Chondrocyte (in vitro differentiated cells): Measurements from ENCODE around the gene ZNF248. TPM values are rescaled to one million over a fixed set of nuclear protein-coding genes. Genes with fewer than 3 reads are reported as not detected.
"Not testable (repeated sequence)": the region's sequence is repeated elsewhere in the genome, so short reads cannot be mapped to it uniquely, and the experiment has no call there.

Experiments
- DNase-seq: peaks from one replicate; pipeline ENCODE4 v3.0.0; 2021; ENCODE audit warnings: mixed read lengths, low spot score
- H3K27ac Mint-ChIP-seq: one replicate; pipeline ENCODE4 v1.8.0; 2021; ENCODE audit warnings: mild to moderate bottlenecking, moderate library complexity, mixed read lengths; ENCODE audit not compliant: unreplicated experiment
- H3K27me3 Mint-ChIP-seq: 2 replicates; pipeline ENCODE4 v1.8.0; 2021; ENCODE audit warnings: low read depth, mixed read lengths
- H3K36me3 Mint-ChIP-seq: 2 replicates; pipeline ENCODE4 v1.8.0; 2021; ENCODE audit warnings: low read depth, mixed read lengths
- H3K4me1 Mint-ChIP-seq: 2 replicates; pipeline ENCODE4 v1.8.0; 2021; ENCODE audit warnings: low read depth, mild to moderate bottlenecking, mixed read lengths
- H3K4me3 Mint-ChIP-seq: one replicate; pipeline ENCODE4 v1.8.0; 2021; ENCODE audit warnings: mild to moderate bottlenecking, moderate library complexity, mixed read lengths; ENCODE audit not compliant: unreplicated experiment
- H3K9me3 Mint-ChIP-seq: 2 replicates; pipeline ENCODE4 v1.8.0; 2021; ENCODE audit warnings: low read depth, mixed read lengths
- total RNA-seq: library from RNA; stranded (reverse); gene quantifications from 3 replicates; pipeline ENCODE4 v1.2.1, GENCODE V29; 2021
- TF ChIP-seq, protein P1 (sequence below): fragments of 200-600 bp; sonication (generic); IDR thresholded peaks from 2 replicates; pipeline ENCODE4 v1.5.0; 2021; ENCODE audit warnings: antibody characterized with exemption, mild to moderate bottlenecking, moderate library complexity

Gene ZNF248
- total RNA-seq, 1 donor from 2014 or later = 4.8 TPM

DNA sequence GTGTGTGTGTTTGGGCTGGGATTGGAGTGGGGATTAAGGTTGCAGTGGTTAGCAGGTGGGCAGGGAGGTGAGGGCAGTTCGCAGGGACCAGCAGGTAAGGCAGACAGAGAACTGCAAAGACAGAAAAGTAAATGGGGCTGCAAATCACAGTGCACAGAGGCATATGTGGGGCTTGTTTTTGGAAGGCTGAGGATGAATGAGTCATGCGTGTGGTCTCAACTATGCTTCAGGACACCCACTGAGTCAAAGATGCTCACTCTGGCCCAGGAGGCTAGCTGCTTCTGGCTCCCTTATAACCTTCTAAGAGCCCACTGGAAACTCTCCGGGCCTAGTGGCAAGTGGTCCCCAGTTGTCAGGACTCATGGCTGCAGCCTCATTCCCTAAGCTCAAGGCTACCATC is 118.2 kb downstream of the ZNF248 start:
- H3K4me3 Mint-ChIP-seq = no peak overlapping the region

GRCh38 chr10:37738241-37738640 is 119.2 kb downstream of the ZNF248 start:
- H3K4me1 Mint-ChIP-seq, H3K36me3 Mint-ChIP-seq, H3K4me3 Mint-ChIP-seq, H3K27me3 Mint-ChIP-seq, H3K27ac Mint-ChIP-seq, DNase-seq: not testable (repeated sequence)
- peaks cover 43% of the 10 kb centered on the region for H3K9me3 Mint-ChIP-seq

More for the DNA sequence above, 118.2 kb downstream of the ZNF248 start:
- TF ChIP-seq, protein P1, sequence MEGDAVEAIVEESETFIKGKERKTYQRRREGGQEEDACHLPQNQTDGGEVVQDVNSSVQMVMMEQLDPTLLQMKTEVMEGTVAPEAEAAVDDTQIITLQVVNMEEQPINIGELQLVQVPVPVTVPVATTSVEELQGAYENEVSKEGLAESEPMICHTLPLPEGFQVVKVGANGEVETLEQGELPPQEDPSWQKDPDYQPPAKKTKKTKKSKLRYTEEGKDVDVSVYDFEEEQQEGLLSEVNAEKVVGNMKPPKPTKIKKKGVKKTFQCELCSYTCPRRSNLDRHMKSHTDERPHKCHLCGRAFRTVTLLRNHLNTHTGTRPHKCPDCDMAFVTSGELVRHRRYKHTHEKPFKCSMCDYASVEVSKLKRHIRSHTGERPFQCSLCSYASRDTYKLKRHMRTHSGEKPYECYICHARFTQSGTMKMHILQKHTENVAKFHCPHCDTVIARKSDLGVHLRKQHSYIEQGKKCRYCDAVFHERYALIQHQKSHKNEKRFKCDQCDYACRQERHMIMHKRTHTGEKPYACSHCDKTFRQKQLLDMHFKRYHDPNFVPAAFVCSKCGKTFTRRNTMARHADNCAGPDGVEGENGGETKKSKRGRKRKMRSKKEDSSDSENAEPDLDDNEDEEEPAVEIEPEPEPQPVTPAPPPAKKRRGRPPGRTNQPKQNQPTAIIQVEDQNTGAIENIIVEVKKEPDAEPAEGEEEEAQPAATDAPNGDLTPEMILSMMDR = no peak
- H3K9me3 Mint-ChIP-seq = peaks cover 47% of the 10 kb centered on the region
- no peaks in the 10 kb centered on the region for H3K36me3 Mint-ChIP-seq
- H3K27ac Mint-ChIP-seq = no peak overlapping the region
- no peaks in the 10 kb centered on the region for H3K4me1 Mint-ChIP-seq
- no peaks in the 10 kb centered on the region for H3K27me3 Mint-ChIP-seq
- DNase-seq = no peak

DNA sequence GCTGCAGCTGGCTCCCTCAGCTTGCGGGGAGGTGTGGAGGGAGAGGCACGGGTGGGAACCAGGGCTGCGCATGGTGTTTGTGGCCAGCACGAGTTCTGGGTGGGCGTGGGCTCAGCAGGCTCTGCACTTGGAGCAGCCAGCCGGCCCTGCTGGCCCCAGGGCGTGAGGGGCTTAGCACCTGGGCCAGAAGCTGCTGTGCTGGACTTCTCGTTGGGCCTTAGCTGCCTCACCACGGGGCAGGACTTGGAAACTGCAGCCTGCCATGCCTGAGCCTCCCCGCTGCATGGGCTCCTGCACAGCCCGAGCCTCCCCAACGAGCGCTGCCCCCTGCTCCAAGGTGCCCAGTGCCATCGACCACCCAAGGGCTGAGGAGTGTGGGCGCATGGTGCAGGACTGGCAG is 120.1 kb downstream of the ZNF248 start:
- H3K27me3 Mint-ChIP-seq = no peaks in the 10 kb centered on the region
- H3K4me3 Mint-ChIP-seq = no peak overlapping the region
- TF ChIP-seq, protein P1 = no peak
- no peaks in the 10 kb centered on the region for H3K4me1 Mint-ChIP-seq
- DNase-seq = no peak
- no peaks in the 10 kb centered on the region for H3K36me3 Mint-ChIP-seq
- no peak overlapping the region for H3K27ac Mint-ChIP-seq
- peaks cover 40% of the 10 kb centered on the region for H3K9me3 Mint-ChIP-seq

GRCh38 chr10:37736120-37736519 is 121.3 kb downstream of the ZNF248 start:
- H3K27ac Mint-ChIP-seq = no peak overlapping the region
- TF ChIP-seq, protein P1 = no peak
- no peaks in the 10 kb centered on the region for H3K27me3 Mint-ChIP-seq
- DNase-seq = no peak
- H3K4me3 Mint-ChIP-seq = no peak overlapping the region
- H3K36me3 Mint-ChIP-seq = no peaks in the 10 kb centered on the region
- H3K9me3 Mint-ChIP-seq = peaks cover 38% of the 10 kb centered on the region
- no peaks in the 10 kb centered on the region for H3K4me1 Mint-ChIP-seq

DNA sequence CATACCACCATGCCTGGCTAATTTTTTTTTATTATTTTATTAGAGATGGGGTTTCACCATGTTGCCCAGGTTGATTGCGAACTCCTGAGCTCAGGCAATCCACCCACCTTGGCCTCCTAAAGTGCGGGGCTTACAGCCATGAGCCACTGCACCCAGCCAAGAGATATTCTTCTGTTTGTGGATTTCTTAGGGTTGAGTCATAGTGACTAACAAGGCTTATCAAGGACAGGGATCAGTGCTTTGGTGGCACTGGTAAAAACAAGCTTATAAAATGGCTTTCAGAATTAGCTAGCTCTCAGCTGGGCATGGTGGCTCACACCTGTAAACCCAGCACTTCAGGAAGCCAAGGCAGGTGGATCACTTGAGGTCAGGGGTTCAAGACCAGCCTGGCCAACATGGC is 122.4 kb downstream of the ZNF248 start:
- TF ChIP-seq, protein P1 = no peak
- Mint-ChIP-seq H3K36me3 (no peaks in the 10 kb centered on the region), H3K4me3 (no peak overlapping the region), H3K27ac (no peak overlapping the region), H3K27me3 (no peaks in the 10 kb centered on the region), H3K4me1 (no peaks in the 10 kb centered on the region), H3K9me3 (peaks cover 36% of the 10 kb centered on the region)
- DNase-seq = no peak

Other genes starting within 250 kb of the ZNF248 start
- gene ZNF25, start 119.0 kb upstream of the ZNF248 start, total RNA-seq = 14.4 to 18.6 TPM (median 16.3 TPM) in 3 replicates
- 14.2 to 19.3 TPM (median 16.1 TPM) in 3 replicates for gene ZNF33A, start 153.1 kb upstream of the ZNF248 start, total RNA-seq
- gene ZNF37A, start 236.7 kb upstream of the ZNF248 start, total RNA-seq = 10.1 to 19.2 TPM (median 11.6 TPM) in 3 replicates